AG04450 (cell line): ENCODE measurements around the gene ERN1. TPM values are rescaled to one million over a fixed set of nuclear protein-coding genes. Genes with fewer than 3 reads are reported as not detected.

Source experiments
- CTCF ChIA-PET: fragments of 300-600, 350-600 bp; formaldehyde crosslinking; extraction: SDS; loops from one replicate; lab custom pipeline; 2022; ENCODE audit warnings: antibody characterized with exemption, inconsistent platforms; lab: Charles Lee
- POLR2A ChIA-PET: fragments of 350-600 bp; formaldehyde crosslinking; extraction: SDS; loops from one replicate; lab custom pipeline; 2021; ENCODE audit warnings: antibody characterized with exemption, inconsistent platforms; lab: Yijun Ruan, JAX
- DNase-seq: peaks from one replicate; pipeline ENCODE4 v3.0.0-alpha.2; 2011; ENCODE audit warnings: low read depth, low spot score
- H3K27ac ChIP-seq: one replicate; pipeline ENCODE4 v1.5.1; 2012; ENCODE audit warnings: low read depth, low read length, control low read depth
- H3K27me3 ChIP-seq: one replicate; pipeline ENCODE4 v1.6.0; 2012; ENCODE audit warnings: low read length; ENCODE audit not compliant: control insufficient read depth, insufficient read depth
- H3K4me3 ChIP-seq: 2 replicates; pipeline ENCODE4 v1.5.1; 2011; ENCODE audit warnings: mild to moderate bottlenecking, low read depth, low read length, control low read depth
- H3K9me3 ChIP-seq: 2 replicates; pipeline ENCODE4 v1.5.1; 2012; ENCODE audit warnings: low read length; ENCODE audit not compliant: control insufficient read depth, insufficient read depth
- polyA plus RNA-seq: library from polyadenylated mRNA; depleted of rRNA; stranded (reverse); fragments of >200 nt; gene quantifications from 2 replicates; pipeline ENCODE4 v1.2.3, GENCODE V29; 2011
- TF ChIP-seq, protein P1 (sequence below): IDR thresholded peaks from 2 replicates; pipeline ENCODE4 v1.5.1; 2011; ENCODE audit warnings: low read depth, low read length, control low read depth, inconsistent platforms

The ERN1 gene
- polyA plus RNA-seq, 1 experiment: 4.7 TPM

DNA sequence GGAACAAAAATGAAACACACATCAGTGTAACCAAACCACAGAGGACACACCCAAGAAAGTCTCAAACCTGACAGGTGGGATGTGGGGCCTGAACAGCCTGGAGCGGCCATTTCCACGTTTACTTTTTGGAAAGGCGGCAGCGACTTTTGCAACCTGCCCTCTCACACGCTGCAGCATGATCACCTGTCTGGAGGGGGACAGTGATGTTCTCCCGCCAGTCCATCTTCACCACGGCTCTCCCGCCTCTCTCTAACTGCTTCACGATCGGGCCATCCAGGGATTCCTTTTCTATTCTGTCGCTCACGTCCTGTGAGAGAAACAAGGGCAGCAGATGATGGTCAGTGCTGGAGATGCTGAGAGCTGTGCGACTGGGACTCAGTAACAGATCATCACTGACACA, 84.8 kb downstream of the ERN1 start:
- Histone ChIP-seq H3K9me3 (no peaks in the 10 kb centered on the region; the same call in 1 of the 2 replicates), H3K27ac (no peak overlapping the region), H3K4me3 (no peak overlapping the region), H3K27me3 (no peaks in the 10 kb centered on the region)
- CTCF ChIA-PET: no interaction called here
- DNase-seq: no peak
- POLR2A ChIA-PET: no interaction called here
- TF ChIP-seq, protein P1, sequence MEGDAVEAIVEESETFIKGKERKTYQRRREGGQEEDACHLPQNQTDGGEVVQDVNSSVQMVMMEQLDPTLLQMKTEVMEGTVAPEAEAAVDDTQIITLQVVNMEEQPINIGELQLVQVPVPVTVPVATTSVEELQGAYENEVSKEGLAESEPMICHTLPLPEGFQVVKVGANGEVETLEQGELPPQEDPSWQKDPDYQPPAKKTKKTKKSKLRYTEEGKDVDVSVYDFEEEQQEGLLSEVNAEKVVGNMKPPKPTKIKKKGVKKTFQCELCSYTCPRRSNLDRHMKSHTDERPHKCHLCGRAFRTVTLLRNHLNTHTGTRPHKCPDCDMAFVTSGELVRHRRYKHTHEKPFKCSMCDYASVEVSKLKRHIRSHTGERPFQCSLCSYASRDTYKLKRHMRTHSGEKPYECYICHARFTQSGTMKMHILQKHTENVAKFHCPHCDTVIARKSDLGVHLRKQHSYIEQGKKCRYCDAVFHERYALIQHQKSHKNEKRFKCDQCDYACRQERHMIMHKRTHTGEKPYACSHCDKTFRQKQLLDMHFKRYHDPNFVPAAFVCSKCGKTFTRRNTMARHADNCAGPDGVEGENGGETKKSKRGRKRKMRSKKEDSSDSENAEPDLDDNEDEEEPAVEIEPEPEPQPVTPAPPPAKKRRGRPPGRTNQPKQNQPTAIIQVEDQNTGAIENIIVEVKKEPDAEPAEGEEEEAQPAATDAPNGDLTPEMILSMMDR: no peak

- no peak overlapping the region for H3K4me3 ChIP-seq
- no peak overlapping the region for H3K27ac ChIP-seq
- POLR2A ChIA-PET: no interaction called here
- no peaks in the 10 kb centered on the region for H3K27me3 ChIP-seq
- CTCF ChIA-PET: interaction anchor here (0.8 to 3.2 kb wide), 4 partner anchors 13 to 91 kb away, joined by 3 to 18 read pairs (median 10); no protein-coding TSS in a partner anchor
- no peak for DNase-seq
- TF ChIP-seq, protein P1: no peak
- H3K9me3 ChIP-seq: no peaks in the 10 kb centered on the region; the same call in 1 of the 2 replicates
These were observed 87.1 kb downstream of the ERN1 start for GRCh38 chr17:64042700-64043485.

- DNase-seq: no peak
- Histone ChIP-seq H3K27me3 (no peaks in the 10 kb centered on the region), H3K9me3 (no peaks in the 10 kb centered on the region; the same call in 1 of the 2 replicates), H3K27ac (no peak overlapping the region), H3K4me3 (no peak overlapping the region)
- ChIA-PET CTCF (interaction anchor here (2.1 to 3.2 kb wide), 3 partner anchors 12 to 92 kb away, joined by 7 to 18 read pairs (median 12); no protein-coding TSS in a partner anchor), POLR2A (no interaction called here)
- TF ChIP-seq, protein P1: no peak
These were observed 88.0 kb downstream of the ERN1 start for GRCh38 chr17:64041912-64042311.

DNA sequence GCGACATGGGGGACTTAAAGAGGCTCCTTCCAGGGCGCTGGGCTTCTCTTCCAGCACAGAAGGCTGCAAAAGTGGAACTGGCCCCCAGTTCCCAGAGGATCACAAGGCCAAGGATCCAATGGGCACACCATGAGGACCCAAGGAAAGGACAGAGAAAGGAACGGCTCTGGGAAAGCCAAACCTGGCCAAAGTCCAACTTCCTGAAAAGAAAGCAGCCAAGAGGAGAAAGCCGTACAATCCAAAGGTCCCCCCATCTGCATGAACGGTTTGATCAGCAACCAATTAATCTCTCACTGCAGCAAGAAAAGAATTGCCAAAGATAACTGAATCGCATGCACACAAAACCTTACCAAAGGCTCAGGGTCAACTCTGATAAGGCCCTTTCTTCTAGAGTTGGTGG, 89.7 kb downstream of the ERN1 start:
- H3K27ac ChIP-seq: no peak overlapping the region
- ChIA-PET CTCF (no interaction called here), POLR2A (no interaction called here)
- TF ChIP-seq, protein P1: no peak
- no peaks in the 10 kb centered on the region; the same call in 1 of the 2 replicates for H3K9me3 ChIP-seq
- no peaks in the 10 kb centered on the region for H3K27me3 ChIP-seq
- DNase-seq: no peak
- H3K4me3 ChIP-seq: no peak overlapping the region

DNA sequence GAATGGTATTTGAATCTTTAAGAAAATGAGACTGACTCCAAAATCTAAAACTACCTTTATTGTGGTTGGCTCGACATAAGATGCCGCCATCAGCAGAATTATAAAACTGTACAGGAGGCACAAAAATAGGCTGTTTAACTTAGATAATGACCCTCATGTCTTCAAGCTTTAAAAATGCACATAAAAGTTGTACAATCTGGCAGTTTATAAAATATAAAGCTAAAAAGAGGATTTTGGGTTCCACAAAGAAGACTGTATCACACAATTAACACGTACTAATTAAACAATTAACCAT, 90.9 kb downstream of the ERN1 start:
- DNase-seq: no peak
- POLR2A ChIA-PET: no interaction called here
- TF ChIP-seq, protein P1: no peak
- H3K4me3 ChIP-seq: no peak overlapping the region
- CTCF ChIA-PET: interaction anchor here (1.6 to 2.3 kb wide), 2 partner anchors 10 to 94 kb away, joined by 6 to 13 read pairs; no protein-coding TSS in a partner anchor
- H3K27ac ChIP-seq: no peak overlapping the region
- no peaks in the 10 kb centered on the region; the same call in 1 of the 2 replicates for H3K9me3 ChIP-seq
- H3K27me3 ChIP-seq: no peaks in the 10 kb centered on the region
